HUDEP-2 (cell line): ENCODE measurements around the gene CRYBG2.
"Not testable (repeated sequence)": the region's sequence is repeated elsewhere in the genome, so short reads cannot be mapped to it uniquely, and the experiment has no call there.

ENCODE experiments used
- DNase-seq, 76 experiments: peaks; one replicate each; lab custom pipeline; 2025; ENCODE audit not compliant: unreplicated experiment in 76 of 76; lab: John Stamatoyannopoulos, UW

CRYBG2 gene, protein sequence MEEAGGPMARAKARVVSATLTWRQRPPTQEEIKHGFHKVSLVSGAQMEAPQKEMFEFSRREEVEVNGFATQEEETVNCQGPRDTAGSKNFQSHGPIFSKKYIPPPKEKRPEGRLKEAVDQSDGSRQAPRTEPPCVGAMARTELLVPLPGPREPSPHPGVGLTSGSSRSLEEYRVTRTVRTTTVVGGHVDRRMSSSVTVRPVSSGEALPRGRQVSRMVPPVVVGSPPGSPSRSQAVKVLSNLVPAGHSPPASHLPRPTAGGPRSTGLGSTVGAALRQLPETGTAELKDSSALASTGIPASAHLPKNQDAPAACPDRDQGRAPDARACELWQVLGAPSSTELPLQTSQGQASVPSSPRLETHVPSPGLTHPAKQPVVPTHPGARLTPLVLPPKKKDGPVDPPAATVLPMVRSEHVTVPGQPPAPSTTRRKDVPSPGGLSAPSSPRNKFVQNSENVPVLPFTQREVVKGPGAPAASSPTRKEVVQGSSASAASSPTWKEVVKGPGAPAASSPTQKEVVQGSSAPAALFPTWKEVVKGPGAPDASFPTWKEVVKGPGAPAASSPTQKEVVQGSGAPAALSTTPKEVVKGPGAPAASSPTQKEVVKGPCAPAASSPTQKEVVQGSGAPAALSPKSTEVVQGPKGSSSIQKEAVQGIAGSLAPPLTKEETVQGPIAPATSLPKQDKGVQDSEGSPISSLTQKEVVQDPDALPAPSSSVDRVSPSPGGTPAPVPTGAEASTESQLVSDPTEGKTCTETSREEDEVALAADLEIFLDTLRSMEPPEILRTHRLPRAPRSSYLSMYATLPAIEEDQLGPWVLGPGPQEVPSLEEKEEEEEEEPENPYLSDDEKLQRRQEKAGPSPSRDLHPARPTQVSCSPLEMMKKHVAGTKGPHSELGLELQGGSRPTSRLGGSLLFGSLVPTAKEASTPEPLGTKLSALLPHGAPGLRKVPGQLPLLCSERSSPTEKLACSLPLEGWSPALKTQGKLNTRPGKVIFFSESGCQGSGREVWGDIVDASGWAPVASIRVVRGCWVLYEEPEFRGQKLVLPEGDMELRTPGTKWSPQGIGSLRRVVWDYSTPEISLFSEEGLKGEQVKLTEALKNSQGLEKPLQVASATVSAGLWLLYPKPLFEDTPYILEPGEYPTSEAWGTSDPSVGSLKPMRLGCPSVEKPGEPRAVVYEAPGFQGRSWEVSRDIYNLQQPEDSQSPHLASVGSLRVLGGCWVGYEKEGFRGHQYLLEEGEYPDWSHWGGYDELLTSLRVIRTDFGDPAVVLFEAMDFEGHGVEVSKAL (N-terminal part only)

DNA sequence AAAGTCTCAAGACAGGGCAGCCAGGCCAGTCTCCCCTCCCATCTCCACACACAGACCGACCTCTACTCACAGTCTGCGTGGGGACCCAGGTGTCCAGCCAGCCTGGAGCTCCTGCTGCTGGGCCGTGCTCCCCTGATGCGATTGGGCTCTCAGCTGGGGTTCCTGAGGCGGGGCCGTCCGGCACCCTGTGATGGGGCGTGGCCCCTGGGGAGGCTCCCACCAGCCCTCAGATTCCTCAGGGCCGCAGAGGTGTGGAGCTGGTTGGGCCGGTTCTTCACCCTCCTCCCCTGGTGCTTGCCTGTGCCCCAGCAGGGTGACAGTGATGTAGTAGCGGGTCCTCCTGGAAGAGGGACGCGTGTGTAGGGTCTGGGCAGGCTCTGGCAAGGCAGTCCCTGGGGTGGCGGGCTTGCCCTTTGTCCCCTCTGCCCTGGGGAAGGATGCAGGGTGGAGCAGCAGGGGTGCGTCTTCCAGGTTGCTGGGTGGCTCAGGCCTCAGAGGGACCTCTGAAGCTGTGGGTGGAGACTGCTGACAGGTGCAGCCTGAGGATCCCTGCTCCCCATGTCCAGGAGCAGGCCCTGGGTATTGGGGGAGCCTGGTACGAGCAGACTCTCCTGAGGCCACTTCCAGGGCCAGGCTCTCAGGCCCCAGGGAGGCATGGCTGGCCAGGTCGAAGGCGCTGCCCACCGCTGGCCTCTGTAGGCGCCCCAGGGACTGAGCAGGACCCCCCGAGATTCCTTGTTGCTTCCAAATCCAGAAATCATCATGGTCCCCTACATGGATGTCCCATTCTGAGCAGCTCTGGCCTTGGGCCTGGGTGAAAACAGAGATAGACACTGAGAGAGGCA, at the start of gene CRYBG2:
TSS of gene CRYBG2 (minus strand) at position 155 of the 845 bp plus-strand sequence. CDS start 7,473 bp downstream, outside the sequence.
- no peak for DNase-seq

DNA sequence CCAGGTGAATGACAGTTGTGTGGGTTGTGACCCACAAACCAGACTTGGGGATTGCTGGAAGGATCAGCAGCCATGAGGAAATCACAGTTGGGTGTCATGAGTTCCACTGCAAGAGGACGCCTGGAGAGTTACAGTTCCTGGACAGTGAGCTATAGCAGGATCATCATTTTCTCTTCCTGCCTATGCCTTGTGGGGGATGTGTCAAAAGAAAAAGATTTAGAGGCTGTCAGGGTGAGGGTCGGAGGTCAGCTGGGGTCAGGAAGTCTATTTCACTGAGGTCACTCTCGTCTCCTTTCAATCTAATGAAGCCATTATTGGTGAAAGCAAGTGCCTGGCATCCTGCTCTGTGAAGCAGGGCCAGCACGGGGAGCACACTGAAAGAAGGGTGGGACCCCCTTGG, 49.7 kb upstream of the CRYBG2 start:
- no peak for DNase-seq

DNA sequence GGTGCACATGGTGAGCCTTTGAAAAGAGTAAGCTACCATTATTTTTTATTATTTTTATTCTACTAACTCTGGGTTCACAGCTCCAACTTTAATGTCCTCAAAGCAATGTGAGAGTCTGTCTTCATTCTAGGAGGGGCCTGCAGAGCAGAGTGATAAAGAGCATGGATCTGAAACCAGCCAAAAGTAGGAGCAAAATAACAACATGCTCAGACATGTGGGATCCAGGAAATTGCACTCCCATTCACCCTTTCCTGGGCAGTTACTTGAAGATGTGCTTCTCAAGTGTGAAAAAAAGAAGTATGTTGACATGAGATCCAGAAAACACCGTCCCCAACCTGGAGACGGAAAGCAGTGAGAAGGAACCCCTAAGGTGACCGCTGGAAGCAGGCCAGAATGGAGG, 48.0 kb upstream of the CRYBG2 start:
- DNase-seq = no peak

DNA sequence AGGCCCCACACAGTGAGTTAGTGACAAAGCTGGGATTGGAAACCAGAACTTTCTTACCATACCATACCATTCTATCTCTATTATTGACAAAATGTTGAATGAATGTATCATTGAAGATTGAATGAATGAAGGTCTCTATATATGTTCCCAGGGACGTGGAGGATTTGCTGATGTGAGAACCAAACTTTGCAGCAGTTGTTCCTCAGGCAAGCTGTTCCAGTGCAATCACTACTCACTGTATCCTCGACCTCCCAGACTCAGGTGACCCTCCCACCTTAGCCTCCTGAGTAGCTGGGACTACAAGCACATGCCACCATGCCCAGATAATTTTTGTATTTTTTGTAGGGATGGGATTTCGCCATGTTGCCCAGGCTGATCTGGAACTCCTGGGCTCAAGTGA, 45.1 kb upstream of the CRYBG2 start:
- DNase-seq = no peak

DNA sequence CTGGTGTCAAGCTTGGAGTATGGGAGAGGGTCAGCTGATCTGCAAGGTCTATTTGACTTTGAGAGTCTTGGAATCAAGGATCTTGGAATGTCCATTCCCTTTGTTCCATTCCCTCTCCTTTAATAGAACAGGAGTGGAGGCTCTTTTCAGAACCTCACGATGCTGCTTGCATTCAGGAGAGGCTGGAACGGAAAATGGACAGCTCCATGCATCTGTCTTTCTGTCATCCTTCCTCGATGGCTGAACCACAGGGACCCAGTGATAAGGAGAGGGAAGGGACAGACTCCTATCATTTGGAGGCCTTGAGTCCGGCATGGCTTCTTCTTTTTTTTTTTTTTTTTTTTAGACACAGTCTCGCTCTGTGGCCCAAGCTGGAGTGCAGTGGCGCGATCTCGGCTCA, 41.8 kb upstream of the CRYBG2 start:
- no peak for DNase-seq

DNA sequence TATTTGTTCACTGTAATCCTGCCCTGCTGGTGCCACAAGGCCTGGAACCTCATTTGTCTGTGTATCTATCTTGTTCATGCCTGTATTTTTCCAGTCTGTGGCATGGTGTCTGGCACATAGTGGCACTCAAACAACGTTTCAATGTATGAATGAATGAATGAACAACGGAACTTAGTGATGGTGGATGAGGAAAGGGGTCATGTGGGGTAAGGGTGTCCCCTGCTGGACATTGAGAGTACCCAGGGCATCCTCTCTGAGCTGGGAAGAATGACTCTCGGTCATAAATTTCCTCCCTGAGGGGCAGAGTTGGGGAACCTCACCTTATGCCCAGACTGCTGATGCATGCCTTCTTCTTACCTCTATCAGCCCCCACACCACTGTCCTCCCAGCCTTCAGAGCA, 37.5 kb upstream of the CRYBG2 start:
- peak in 56 of 76 experiments; percentile 4 to 66 (median 38) for DNase-seq

DNA sequence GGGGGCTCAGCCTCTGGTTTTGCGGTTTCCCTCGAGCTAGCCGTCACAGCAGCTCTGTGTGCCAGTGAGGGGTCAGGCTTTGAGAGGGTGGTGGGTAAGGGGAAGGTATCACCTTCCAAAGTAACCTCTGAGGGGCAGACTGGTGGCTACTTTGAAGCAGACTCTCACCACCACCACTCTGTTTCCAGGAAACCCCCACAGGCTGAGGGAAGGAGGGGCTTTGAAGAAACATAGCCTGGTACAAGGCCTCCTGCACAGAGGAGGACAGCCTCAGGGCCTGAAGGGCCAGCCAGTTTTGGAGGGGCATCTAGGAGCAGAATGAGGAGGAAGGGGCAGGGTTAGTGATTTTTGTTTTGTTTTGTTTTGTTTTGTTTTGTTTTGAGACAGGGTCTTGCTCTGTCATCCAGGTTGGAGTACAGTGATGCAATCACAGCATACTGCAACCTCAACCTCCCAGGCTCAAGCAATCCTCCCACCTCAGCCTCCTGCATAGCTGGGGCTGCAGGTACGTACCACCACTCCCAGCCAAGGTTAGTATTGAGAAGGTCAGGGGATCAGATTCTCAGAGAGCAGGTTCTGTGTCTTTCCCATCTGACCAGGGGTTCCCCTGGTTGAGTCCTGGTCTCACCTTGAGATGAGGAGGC, 35.8 kb upstream of the CRYBG2 start:
- no peak for DNase-seq

DNA sequence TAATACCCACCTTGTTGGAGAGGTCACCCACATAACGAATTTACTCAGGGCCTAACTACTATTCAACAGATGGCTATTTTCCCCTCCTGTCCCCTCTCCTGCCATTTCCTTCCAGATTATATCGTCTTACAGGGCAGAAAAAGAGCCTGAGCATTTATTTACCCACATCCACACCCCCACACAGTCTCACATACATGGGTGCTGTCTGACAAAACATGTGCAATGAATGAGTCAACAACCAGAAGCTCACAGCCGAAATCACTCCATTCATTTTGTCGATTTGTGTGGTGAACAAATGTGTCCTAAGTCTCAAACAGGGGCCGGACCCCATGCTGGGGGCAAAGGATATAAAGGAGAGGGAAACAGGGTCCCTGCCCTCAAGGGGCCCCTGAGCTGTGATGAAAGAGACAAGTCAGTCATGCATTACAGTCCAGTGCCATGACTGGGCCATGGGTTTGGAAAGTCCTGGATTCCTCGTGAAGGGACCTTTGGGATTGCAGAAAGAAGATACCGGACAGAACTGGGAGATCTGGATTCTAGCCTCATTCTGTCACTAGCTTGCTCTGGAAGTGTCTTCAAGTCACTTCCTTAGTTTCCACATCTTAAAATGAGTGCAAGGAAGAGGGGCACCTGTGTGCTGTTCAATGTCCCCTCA, 35.0 kb upstream of the CRYBG2 start:
- DNase-seq = no peak

DNA sequence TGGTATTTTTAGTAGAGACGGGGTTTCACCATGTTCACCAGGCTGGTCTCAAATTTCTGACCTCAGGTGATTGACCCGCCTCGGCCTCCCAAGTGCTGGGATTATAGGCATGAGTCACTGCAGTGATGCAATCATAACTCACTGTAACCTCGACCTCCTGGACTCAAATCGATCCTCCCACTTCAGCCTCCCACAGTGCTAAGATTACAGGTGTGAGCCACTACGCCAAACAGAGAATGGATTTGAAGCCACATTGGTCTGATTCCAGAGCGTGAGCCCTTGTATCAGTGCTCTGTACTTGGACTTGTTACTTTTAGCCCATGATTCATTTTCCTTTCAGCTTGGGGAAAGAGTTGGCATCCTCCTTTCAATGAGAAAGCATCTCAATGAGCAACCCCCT, 33.5 kb upstream of the CRYBG2 start:
- no peak for DNase-seq

DNA sequence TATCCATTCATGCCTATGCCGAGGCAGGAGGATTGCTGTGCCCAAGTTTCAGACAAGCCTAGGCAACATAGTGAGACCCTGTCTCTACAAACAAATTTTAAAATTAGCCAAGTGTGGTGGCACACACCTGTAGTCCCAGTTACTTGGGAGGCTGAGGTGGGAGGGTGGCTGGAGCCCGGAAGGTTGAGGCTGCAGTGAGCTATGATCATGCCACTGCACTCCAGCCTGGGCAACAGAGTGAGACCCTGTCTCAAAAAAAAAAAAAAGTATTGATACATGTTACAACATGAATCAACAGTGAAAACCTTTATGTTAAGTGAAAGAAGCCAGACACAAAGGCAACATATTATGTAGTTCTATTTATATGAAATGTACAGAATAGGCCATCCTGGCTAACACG, 31.1 kb upstream of the CRYBG2 start:
- not testable (repeated sequence) for DNase-seq

DNA sequence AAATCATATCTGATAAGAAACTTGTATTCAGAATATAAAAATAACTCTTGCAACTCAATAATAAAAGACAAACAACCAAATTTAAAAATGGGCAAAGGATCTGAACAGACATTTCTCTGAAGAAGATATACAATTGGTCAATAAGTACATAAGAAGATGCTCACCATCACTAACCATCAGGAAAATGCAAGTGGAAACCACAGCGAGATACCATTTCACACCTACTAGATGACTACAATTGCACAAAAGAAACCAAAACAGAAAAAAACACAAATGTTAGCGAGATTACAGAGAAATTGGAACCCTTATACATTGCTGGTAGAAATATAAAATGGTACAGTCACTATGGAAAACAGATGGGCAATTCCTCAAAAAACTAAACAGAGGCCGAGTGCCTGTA, 30.1 kb upstream of the CRYBG2 start:
- DNase-seq = no peak

DNA sequence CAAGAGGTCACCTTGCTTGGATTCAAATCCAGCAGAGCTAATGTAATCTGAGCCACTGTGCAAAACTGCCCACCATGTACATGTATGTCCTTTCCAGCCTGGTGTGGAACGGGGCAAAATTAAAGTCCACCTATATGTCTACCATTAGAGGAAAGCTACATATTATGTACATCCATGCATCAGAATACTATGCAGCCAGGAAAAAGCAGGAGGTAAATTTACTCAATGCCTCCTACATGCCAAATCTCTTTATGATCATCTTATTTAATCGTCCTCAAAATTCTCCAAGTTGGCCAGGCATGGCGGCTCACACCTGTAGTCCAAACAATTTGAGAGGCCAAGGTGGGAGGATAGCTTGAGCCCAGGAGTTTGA, 24.9 kb upstream of the CRYBG2 start:
- DNase-seq = no peak

DNA sequence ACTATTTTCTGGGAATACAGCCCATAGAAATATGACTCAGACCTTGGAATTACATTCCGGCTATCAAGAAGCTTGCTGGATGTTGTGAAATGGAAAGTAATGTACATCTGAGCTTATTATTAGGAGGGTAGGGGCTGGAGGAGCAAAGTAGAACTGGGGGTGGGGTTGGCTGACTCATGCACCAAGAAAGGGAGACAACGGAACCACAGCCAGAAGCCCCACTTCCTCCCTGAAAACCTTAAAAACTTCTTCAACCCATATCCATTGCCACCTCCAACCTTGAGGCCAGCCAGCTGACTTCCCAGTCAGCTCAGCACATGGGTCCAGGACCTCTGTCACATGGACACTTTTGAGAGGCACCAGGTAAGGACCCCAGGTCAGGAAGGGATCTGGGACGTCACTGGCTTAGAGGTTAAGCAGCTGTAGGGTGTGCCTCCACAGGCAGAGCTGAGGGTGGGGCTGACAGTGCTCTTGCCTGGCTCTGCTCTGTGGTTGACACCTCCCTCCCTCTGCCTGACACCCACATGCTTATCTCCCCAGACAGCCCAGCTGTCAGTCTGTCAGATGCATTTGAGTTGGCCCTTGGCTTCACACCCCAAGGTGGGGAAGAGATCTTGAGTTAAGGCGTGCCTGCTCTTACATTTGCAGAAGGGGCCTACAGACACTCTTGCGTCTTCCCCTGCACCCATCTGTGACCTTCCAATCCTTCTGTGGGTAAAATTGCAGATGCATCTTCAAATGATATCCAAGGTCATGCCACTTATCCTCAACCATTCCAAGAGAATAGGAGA, 24.4 kb upstream of the CRYBG2 start:
- peak in 75 of 76 experiments; percentile 73 to 99 (median 94) for DNase-seq

DNA sequence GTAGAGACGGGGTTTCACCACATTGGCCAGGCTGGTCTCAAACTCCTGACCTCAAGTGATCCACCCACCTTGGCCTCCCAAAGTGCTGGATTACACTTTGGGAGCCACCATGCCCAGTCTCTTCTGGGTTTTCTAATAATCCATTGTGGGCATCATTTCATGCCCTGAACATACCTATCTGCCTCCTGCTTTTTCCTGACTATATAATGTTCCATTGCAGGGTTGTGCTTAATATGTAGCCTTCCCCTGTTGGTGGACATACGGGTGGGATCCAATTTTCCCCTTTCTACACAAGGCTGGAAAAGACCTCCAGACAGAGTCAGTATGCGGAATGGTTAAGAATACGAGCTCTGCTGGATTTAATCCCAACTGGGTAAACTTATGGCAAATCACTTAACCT, 22.1 kb upstream of the CRYBG2 start:
- no peak for DNase-seq

DNA sequence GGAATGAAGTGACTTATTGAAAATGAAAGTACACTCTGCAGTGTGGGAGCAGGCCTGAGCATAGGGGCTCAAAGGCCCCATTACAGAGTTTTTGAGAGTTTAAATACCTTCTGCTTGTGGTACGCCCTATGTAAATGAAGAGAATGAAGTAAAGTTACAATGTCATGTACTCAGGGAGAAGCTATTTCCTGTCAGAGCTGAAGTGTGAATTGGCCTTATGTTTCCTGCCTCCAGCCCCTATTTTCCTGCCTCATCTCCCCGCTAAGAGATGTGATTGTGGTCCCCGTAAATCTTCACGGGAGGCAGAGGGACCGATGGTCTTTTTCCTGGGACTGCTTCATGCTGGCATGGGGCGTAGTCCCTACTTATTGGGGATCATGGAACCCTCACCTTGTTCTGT, 21.2 kb upstream of the CRYBG2 start:
- no peak for DNase-seq

DNA sequence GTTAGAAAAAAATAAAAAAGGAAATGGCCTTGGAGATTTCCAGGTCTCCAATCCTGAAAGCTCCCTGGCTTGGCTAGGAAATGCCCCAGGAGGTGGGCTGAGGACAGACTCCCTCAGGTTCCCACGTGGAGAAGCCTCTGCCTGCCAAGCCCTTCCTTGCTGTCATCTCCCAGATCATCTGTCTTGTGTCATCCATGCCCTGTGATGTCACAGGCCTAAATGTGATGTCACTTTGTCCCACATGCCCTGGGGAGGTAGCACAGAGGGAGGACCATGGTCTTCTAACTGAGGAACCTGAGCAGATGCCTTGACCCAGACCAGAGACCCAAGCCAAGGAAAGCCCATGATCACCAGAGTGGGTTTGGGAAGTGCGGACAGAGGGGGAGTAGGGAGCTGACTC, 20.4 kb upstream of the CRYBG2 start:
- DNase-seq = not testable (repeated sequence)

DNA sequence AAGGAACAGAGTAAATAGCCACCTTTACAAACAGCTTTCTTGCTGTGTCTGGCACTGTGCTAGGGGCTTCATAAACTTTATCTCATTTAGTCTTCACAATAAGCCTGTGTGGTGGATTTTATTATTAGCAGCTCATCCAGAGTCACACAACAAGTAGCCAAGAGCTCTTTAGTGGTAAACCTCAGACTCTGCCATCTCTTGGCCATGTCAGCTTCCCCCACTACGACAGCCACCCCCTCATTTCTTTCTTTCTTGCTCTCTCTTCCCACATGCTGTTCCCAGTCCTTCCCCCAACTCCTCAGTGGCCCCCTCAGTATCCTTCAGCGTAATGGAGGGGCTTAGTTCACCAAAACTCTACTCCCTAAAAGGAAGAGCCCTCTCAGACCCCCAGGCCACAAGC, 19.9 kb upstream of the CRYBG2 start:
- no peak for DNase-seq

DNA sequence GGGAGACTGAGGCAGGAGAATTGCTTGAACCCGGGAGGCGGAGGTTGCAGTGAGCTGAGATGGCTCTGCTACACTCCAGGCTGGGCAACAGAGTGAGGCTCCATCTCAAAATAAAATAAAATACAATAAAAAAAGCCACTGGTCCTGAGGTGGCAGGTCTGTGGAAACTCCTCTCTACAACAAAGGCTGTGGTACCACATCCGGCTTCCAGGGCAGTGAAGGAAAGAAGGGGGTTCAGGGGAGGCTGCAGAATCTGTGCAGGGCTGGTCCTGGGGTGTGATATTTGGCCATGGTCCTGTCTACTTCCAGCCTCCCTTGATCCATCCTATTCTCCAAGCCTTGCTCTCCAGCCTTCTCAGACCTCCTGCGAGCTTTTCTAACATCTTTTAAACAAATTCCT, 19.4 kb upstream of the CRYBG2 start:
- DNase-seq = no peak
